Left lung (tissue), 10 donors: ENCODE data around the gene PHC3. TPM values are rescaled to one million over a fixed set of nuclear protein-coding genes. Genes with fewer than 3 reads are reported as not detected.

Experiments
- ATAC-seq: fragments of 200-7000 bp; cut with Tn5 transposase; one replicate; pipeline ENCODE4 v1.9.1; 2020; ENCODE audit warnings: moderate library complexity
- DNase-seq, 4 donors: peaks; one replicate each; pipeline ENCODE4 v3.0.0-alpha.2; 2013 to 2020
- H3K27ac ChIP-seq, 2 donors: fragments of 200-600 bp; sonication (generic) in 1 of 2; one replicate each; pipeline versions ENCODE4 v1.5.0 to v1.8.0; 2020 to 2021
- H3K27me3 ChIP-seq, 2 donors: fragments of 200-600 bp; sonication (generic) in 1 of 2; one replicate each; pipeline versions ENCODE4 v1.5.0 to v1.8.0; 2020 to 2021
- H3K36me3 ChIP-seq, 2 donors: fragments of 200-600 bp; sonication (generic) in 1 of 2; one replicate each; pipeline versions ENCODE4 v1.5.0 to v1.8.0; 2020 to 2021
- H3K4me1 ChIP-seq, 2 donors: fragments of 200-600 bp; one replicate each; pipeline ENCODE4 v1.8.0; 2021
- H3K4me3 ChIP-seq, 2 donors: fragments of 200-600 bp; sonication (generic) in 1 of 2; one replicate each; pipeline versions ENCODE4 v1.5.0 to v1.8.0; 2020 to 2021; ENCODE audit warnings: mild to moderate bottlenecking in 1 of 2
- H3K9me3 ChIP-seq, 2 donors: fragments of 200-600 bp; sonication (generic) in 1 of 2; one replicate each; pipeline versions ENCODE4 v1.5.0 to v1.8.0; 2020 to 2021
- intact Hi-C, 2 donors: fragments of 100-400 bp; cut with DNase I; formaldehyde crosslinking; loops; one replicate each; pipeline versions ENCODE4 v1.11.2 to v1.14.2; 2022
- polyA plus RNA-seq, 6 donors: library from polyadenylated mRNA; unstranded; fragments of 120-200 nt; gene quantifications; one replicate each; pipeline ENCODE4 v1.2.1, GENCODE V29; 2013; ENCODE audit not compliant: insufficient read length in 6 of 6
- total RNA-seq, 2 donors: library from RNA; stranded (reverse); fragmentation: NEBNext Ultra II Directional; extraction: Animal tissue kit (Norgen Biotek cat#: 25700); gene quantifications; one replicate each; pipeline ENCODE4 v1.2.1, GENCODE V29; 2021
- TF ChIP-seq, protein P1 (sequence below), 2 donors: fragments of 200-600 bp; sonication (generic) in 1 of 2; IDR thresholded peaks; one replicate each; pipeline versions ENCODE4 v1.5.0 to v1.8.0; 2021; ENCODE audit warnings: antibody characterized with exemption in 2 of 2
- donor health status: DM: no; HTN: yes; CAD: no.
- donor health status: DM: no; HTN: no; CAD: no.

The PHC3 gene
- total and polyA plus RNA-seq, 8 donors = 35.5 to 66.3 (median 47.1) TPM

DNA sequence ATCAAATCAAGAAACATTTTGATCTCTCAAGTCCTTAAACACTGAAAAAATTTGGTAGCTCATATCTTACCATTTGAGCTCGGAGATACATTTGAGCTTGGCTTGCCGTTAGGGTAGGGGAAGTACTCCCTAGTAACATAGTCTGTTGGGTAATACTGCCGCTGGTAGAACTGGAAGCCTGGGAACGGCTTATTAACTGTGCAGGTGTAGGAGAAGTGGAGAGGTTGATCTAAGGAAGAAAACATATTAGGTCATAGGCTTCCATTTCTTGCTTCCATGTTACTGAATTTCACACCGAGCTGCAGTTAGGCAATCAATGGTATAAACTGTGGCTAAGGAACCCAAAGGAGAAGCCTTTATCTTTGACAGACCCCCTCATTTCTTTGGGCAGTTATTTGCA, 32.5 kb downstream of the PHC3 start:
- Histone ChIP-seq H3K4me1 (peaks cover 0 to 4% of the 10 kb centered on the region in 2 donors), H3K4me3 (no peak overlapping the region), H3K9me3 (no peaks in the 10 kb centered on the region), H3K27ac (no peak overlapping the region), H3K27me3 (no peaks in the 10 kb centered on the region), H3K36me3 (peaks cover 0 to 39% of the 10 kb centered on the region in 2 donors)
- DNase-seq (no peak), ATAC-seq (no peak)
- intact Hi-C loops = no loop called here
- TF ChIP-seq, protein P1, sequence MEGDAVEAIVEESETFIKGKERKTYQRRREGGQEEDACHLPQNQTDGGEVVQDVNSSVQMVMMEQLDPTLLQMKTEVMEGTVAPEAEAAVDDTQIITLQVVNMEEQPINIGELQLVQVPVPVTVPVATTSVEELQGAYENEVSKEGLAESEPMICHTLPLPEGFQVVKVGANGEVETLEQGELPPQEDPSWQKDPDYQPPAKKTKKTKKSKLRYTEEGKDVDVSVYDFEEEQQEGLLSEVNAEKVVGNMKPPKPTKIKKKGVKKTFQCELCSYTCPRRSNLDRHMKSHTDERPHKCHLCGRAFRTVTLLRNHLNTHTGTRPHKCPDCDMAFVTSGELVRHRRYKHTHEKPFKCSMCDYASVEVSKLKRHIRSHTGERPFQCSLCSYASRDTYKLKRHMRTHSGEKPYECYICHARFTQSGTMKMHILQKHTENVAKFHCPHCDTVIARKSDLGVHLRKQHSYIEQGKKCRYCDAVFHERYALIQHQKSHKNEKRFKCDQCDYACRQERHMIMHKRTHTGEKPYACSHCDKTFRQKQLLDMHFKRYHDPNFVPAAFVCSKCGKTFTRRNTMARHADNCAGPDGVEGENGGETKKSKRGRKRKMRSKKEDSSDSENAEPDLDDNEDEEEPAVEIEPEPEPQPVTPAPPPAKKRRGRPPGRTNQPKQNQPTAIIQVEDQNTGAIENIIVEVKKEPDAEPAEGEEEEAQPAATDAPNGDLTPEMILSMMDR (IDR thresholded peaks at IDR 0.05) = no peak

DNA sequence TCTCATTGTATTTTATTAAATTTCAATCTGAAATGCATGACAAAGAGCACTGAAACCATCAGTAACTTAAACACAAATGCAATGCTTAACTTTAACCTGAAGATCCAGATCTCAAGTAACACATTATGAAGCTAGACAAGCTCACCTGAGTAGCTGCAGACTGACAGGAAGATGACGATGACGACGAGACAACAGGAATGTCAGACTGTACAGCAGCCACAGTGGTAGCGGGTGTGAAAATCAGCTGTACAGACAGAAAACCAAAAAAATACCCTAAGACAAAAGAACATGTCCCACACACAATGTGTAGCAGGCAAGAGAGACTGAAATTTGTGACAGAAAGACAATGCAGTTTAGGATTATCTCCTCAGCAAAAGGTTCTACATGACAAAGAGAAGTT, 36.3 kb downstream of the PHC3 start:
- Histone ChIP-seq H3K4me1 (no peaks in the 10 kb centered on the region), H3K9me3 (no peaks in the 10 kb centered on the region), H3K36me3 (peaks cover 0 to 63% of the 10 kb centered on the region in 2 donors), H3K27ac (no peak overlapping the region), H3K4me3 (no peak overlapping the region), H3K27me3 (no peaks in the 10 kb centered on the region)
- intact Hi-C loops = no loop called here
- ATAC-seq (no peak), DNase-seq (no peak)
- TF ChIP-seq, protein P1 (IDR thresholded peaks at IDR 0.05) = no peak

DNA sequence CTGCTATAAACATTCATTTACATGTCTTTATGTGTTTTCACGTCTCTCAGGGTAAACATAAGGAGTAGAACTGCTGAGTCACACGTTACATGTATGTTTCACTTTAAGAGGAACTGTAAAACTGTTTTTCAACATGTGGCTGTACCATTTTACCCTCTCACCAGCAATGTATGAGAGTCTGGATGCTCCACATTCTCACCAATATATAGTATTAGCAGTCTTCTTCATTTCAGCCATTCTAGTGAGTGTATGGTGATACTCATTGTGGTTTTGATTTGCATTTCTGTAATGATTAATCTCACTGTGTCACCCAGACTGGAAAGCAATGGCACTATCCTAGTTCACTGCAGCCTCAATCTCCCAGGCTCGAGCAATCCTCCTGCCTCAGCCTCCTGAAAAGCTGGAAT, 37.1 kb downstream of the PHC3 start:
- no peaks in the 10 kb centered on the region for H3K9me3 ChIP-seq
- H3K27ac ChIP-seq = no peak overlapping the region
- TF ChIP-seq, protein P1 (IDR thresholded peaks at IDR 0.05) = no peak
- H3K27me3 ChIP-seq = no peaks in the 10 kb centered on the region
- DNase-seq (no peak), ATAC-seq (no peak)
- intact Hi-C loops = no loop called here
- H3K4me1 ChIP-seq = no peaks in the 10 kb centered on the region
- peaks cover 0 to 62% of the 10 kb centered on the region in 2 donors for H3K36me3 ChIP-seq
- no peak overlapping the region for H3K4me3 ChIP-seq

DNA sequence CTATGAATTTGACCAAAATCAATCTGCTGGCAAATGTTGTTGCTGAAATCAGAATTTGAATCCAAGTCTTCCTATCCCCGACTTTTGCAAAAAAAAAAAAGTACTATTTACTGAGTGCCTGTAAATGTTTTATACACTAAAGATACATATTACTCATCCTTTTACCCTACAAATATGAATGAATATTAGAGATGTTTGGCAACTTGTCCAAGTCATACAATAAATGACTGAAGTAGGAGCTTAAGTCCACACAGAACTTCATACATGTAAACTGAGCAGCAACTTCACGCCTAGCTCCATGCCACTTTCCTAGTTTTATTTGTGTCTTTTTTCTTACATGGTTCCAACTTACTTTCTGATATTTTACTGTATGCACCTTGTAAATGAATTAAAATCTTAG, 39.2 kb downstream of the PHC3 start:
- no peak overlapping the region for H3K27ac ChIP-seq
- peaks cover 0 to 5% of the 10 kb centered on the region in 2 donors for H3K4me1 ChIP-seq
- no peak overlapping the region for H3K4me3 ChIP-seq
- intact Hi-C loops = no loop called here
- ATAC-seq = no peak
- no peaks in the 10 kb centered on the region for H3K27me3 ChIP-seq
- H3K9me3 ChIP-seq = no peaks in the 10 kb centered on the region
- H3K36me3 ChIP-seq = peaks cover 0 to 48% of the 10 kb centered on the region in 2 donors
- TF ChIP-seq, protein P1 (IDR thresholded peaks at IDR 0.05) = no peak
- no peak for DNase-seq

DNA sequence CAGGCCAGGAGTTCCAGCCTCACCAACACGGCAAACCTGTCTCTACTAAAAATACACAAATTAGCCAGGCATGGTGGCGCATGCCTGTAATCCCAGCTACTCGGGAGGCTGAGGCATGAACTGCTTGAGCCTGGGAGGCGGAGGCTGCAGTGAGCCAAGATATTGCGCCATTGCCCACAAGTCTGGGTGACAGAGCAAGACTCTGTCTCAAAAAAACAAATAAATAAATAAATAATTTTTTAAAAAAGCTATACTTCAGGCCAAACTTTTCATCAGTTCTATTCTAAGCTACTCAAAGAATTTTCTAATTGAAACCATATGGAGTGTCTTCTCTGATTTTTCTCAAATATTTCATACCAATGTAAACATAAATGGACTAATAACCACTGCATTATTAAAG, 43.5 kb downstream of the PHC3 start:
- Histone ChIP-seq H3K27ac (no peak overlapping the region), H3K27me3 (no peaks in the 10 kb centered on the region), H3K4me3 (no peak overlapping the region), H3K4me1 (peaks cover 0 to 5% of the 10 kb centered on the region in 2 donors), H3K9me3 (no peaks in the 10 kb centered on the region), H3K36me3 (peaks cover 0 to 57% of the 10 kb centered on the region in 2 donors)
- no peak for ATAC-seq
- intact Hi-C loops = no loop called here
- TF ChIP-seq, protein P1 (IDR thresholded peaks at IDR 0.05) = no peak
- DNase-seq = no peak
